Thyroid gland (tissue), 4 donors: Measurements from ENCODE around the gene ROPN1. TPM values are rescaled to one million over a fixed set of nuclear protein-coding genes. Genes with fewer than 3 reads are reported as not detected.

ENCODE experiments used
- DNase-seq, 2 donors: peaks; one replicate each; pipeline ENCODE4 v3.0.0-alpha.2; 2019
- H3K27ac ChIP-seq, 3 donors: fragments of 200-600 bp; sonication (generic); 1 replicate in 2 of 3; 2 replicates in 1 of 3; pipeline ENCODE4 v1.5.1; 2016 to 2019; ENCODE audit warnings: mild to moderate bottlenecking in 1 of 3, moderate library complexity in 1 of 3
- H3K27me3 ChIP-seq: fragments of 200-600 bp; sonication (generic); one replicate; pipeline ENCODE4 v1.5.1; 2019
- H3K36me3 ChIP-seq, 2 donors: fragments of 200-600 bp; sonication (generic); one replicate each; pipeline ENCODE4 v1.5.1; 2016 to 2019
- H3K4me1 ChIP-seq, 2 donors: fragments of 200-600 bp; sonication (generic); one replicate each; pipeline ENCODE4 v1.5.1; 2017 to 2019
- H3K4me3 ChIP-seq, 3 donors: fragments of 200-600 bp; sonication (generic); replicated peaks in 1 of 3; 1 replicate in 2 of 3; 2 replicates in 1 of 3; pipeline ENCODE4 v1.5.1; 2016; ENCODE audit warnings: mild to moderate bottlenecking in 1 of 3
- H3K9me3 ChIP-seq: fragments of 200-600 bp; sonication (generic); one replicate; pipeline ENCODE4 v1.5.1; 2017
- POLR2A ChIP-seq, 2 donors: fragments of 450-650 bp; IDR thresholded peaks; one replicate each; pipeline ENCODE4 v1.6.1; 2017; ENCODE audit warnings: antibody characterized with exemption in 2 of 2, mild to moderate bottlenecking in 2 of 2, moderate library complexity in 1 of 2
- WGBS, 2 donors: methylation state at CpG; one replicate each; pipeline ENCODE4 v1.1.5; 2017; 5-methylcytosine and 5-hydroxymethylcytosine counted together
- intact Hi-C: fragments of 100-400 bp; cut with DNase I; formaldehyde crosslinking; loops from one replicate; pipeline ENCODE4 v1.15.1; 2023
- total RNA-seq, 4 donors: library from RNA; depleted of rRNA; stranded (reverse); fragments of >200 nt; gene quantifications; one replicate each; pipeline ENCODE4 v1.2.3, GENCODE V29; 2016
- TF ChIP-seq, protein P1 (sequence below), 6 experiments: fragments of 200-600 bp in 3 of 6; fragments of 450-650 bp in 3 of 6; sonication (generic) in 3 of 6; IDR thresholded peaks; one replicate each; pipeline ENCODE4 v1.5.1; 2016 to 2019; ENCODE audit warnings: antibody characterized with exemption in 6 of 6, mild to moderate bottlenecking in 2 of 6, inconsistent platforms in 1 of 6, moderate library complexity in 1 of 6

ROPN1 gene
- total RNA-seq, 4 donors from 2014 or later: 0.54 TPM; not detected in 3

DNA sequence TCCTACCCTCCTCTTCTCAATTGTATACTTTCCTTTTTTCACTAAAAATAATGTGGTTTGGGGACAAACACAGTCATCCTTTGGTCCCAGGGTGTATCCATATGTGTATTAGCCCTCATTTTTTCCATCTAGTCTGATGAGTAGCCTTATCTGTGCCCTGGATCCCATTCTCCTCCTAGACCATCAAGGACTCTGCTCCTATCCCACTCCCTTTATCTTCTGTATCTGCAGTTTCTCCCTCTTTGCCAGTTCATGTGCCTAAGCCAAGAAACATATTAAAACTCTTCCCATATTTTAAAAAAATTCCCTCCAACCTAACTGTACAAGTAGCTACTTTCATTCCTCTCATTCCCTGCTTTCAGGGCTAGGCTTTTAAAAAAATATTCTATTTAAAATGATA is 56.1 kb downstream of the ROPN1 start:
- intact Hi-C loops: no loop called here
- Histone ChIP-seq H3K27me3 (no peaks in the 10 kb centered on the region), H3K9me3 (no peaks in the 10 kb centered on the region), H3K4me1 (no peaks in the 10 kb centered on the region), H3K36me3 (no peaks in the 10 kb centered on the region), H3K4me3 (no peak overlapping the region), H3K27ac (no peak overlapping the region)
- TF ChIP-seq POLR2A (IDR thresholded peaks at IDR 0.05): no peak
- TF ChIP-seq, protein P1, sequence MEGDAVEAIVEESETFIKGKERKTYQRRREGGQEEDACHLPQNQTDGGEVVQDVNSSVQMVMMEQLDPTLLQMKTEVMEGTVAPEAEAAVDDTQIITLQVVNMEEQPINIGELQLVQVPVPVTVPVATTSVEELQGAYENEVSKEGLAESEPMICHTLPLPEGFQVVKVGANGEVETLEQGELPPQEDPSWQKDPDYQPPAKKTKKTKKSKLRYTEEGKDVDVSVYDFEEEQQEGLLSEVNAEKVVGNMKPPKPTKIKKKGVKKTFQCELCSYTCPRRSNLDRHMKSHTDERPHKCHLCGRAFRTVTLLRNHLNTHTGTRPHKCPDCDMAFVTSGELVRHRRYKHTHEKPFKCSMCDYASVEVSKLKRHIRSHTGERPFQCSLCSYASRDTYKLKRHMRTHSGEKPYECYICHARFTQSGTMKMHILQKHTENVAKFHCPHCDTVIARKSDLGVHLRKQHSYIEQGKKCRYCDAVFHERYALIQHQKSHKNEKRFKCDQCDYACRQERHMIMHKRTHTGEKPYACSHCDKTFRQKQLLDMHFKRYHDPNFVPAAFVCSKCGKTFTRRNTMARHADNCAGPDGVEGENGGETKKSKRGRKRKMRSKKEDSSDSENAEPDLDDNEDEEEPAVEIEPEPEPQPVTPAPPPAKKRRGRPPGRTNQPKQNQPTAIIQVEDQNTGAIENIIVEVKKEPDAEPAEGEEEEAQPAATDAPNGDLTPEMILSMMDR (IDR thresholded peaks at IDR 0.05): no peak
- DNase-seq: no peak

DNA sequence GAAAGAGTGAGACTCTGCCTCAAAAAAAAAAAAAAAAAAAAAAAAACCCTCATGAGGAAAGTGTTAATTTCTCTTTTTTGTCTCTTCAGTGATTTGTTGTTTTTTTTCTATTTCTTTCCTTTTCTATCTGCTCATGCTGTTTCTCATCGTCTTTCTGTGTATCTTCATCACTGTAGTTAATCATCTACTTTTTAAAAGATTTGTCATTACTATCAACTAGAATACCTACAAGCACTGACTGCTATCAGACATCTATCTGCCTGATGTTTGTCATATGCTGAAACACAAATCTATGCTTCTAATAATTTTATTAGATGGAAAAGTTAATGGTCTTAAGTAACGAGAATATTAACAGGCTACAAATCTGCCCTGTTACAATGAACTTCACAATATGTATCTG is 57.7 kb downstream of the ROPN1 start:
- intact Hi-C loops: no loop called here
- no peak for DNase-seq
- no peaks in the 10 kb centered on the region for H3K4me1 ChIP-seq
- H3K4me3 ChIP-seq: no peak overlapping the region
- H3K27me3 ChIP-seq: no peaks in the 10 kb centered on the region
- H3K9me3 ChIP-seq: no peaks in the 10 kb centered on the region
- H3K27ac ChIP-seq: no peak overlapping the region
- WGBS, 2 donors: 97% methylated on average over 2 of the region's 2 CpGs
- no peak for TF ChIP-seq POLR2A (IDR thresholded peaks at IDR 0.05)
- TF ChIP-seq, protein P1 (IDR thresholded peaks at IDR 0.05): no peak
- H3K36me3 ChIP-seq: peaks cover 0 to 4% of the 10 kb centered on the region in 2 donors

DNA sequence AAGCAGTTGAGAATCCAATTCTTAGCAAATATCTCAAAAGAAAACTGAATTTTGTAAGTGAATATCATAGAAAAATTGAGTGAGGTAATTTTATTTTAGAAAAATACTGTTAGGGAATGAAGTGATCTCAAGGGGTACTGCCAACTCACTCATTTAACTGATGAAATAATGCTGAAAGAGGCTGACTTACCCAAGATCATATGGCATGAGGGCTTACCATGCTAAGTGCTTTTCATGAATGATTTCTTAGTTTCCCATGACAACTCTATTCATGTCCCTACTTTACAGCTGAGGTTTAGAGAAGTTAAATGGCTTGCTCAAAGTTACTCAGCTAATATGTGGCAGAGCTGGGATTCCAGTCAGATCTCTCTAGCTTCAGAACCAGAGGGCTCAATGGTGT is 61.5 kb downstream of the ROPN1 start:
- intact Hi-C loops: no loop called here
- Histone ChIP-seq H3K36me3 (peaks cover 0 to 4% of the 10 kb centered on the region in 2 donors), H3K9me3 (no peaks in the 10 kb centered on the region), H3K27me3 (no peaks in the 10 kb centered on the region), H3K4me1 (no peaks in the 10 kb centered on the region), H3K4me3 (no peak overlapping the region), H3K27ac (no peak overlapping the region)
- TF ChIP-seq POLR2A (IDR thresholded peaks at IDR 0.05): no peak
- TF ChIP-seq, protein P1 (IDR thresholded peaks at IDR 0.05): no peak
- no peak for DNase-seq

DNA sequence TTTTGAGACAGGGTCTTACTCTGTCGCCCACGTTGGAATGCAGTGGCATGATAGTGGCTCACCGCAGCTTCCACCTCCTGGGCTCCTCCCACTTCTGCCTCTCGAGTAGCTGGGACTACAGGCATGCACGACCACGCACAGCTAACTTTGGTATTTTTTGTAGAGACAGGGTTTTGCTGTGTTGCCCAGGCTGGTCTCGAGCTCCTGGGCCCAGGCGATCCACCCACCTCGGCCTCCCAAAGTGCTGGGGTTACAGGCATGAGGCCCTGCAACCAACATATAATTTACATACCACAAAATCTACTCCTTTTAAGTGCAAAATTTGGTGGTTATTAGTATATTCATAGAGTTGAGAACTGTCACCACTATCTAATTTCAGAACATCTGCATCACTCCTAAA is 62.6 kb downstream of the ROPN1 start:
- H3K4me1 ChIP-seq: no peaks in the 10 kb centered on the region
- H3K9me3 ChIP-seq: no peaks in the 10 kb centered on the region
- peaks cover 0 to 4% of the 10 kb centered on the region in 2 donors for H3K36me3 ChIP-seq
- intact Hi-C loops: no loop called here
- TF ChIP-seq, protein P1 (IDR thresholded peaks at IDR 0.05): no peak
- TF ChIP-seq POLR2A (IDR thresholded peaks at IDR 0.05): no peak
- 94 to 98% methylated on average over 9 of the region's 9 CpGs for WGBS, 2 donors
- H3K27ac ChIP-seq: no peak overlapping the region
- no peak overlapping the region for H3K4me3 ChIP-seq
- H3K27me3 ChIP-seq: no peaks in the 10 kb centered on the region
- DNase-seq: no peak

DNA sequence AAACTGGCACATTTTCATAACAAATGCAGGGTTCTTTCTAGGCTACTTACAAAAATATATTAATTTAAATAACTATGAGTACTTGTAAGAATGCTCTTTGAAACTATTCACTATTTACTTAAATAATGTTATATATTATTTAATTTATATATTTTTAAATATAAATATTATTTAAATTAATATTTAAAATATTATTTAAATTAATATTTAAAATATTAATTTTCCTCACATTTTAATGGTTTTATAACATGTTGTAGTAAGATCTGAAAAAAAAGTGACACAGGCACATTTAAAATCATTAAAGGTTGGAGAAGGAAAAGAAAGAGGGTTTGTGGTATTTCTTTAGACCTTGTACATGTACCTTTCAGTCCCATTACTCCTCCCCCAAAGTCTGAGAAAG is 65.5 kb downstream of the ROPN1 start:
- Histone ChIP-seq H3K9me3 (no peaks in the 10 kb centered on the region), H3K4me3 (no peak overlapping the region), H3K27me3 (no peaks in the 10 kb centered on the region), H3K36me3 (peaks cover 0 to 4% of the 10 kb centered on the region in 2 donors), H3K27ac (no peak overlapping the region), H3K4me1 (no peaks in the 10 kb centered on the region)
- no peak for DNase-seq
- intact Hi-C loops: no loop called here
- TF ChIP-seq, protein P1 (IDR thresholded peaks at IDR 0.05): no peak
- no peak for TF ChIP-seq POLR2A (IDR thresholded peaks at IDR 0.05)
